Right hindlimb (tissue), 1 donor: ENCODE measurements around the gene CIB4.
A peak's percentile ranks its signal among the peaks of the same experiment; 100 is the strongest.

Experiments
- DNase-seq: peaks from one replicate; pipeline ENCODE4 v3.0.0-alpha.2; 2018

The CIB4 gene

DNA sequence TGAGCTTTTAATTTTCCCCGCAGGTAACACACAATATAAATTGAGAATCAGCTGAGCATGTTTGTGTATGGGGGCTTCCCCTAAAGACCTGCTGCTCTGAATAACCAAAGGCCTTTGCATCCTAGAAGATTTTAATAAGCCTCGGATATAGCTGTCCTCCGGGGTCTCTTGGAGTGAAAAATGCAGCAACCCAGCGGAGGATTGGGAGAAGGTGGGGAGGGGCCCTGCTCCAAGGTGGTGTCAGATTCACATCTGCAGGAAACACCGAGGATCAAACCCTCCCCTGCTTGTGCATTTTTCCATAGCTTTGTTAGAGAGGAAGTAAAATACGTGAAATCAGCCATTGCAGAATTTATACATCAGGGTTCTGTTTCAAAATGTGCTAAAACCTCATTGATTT, 100.2 kb downstream of the CIB4 start:
- peak; percentile 12 for DNase-seq

DNA sequence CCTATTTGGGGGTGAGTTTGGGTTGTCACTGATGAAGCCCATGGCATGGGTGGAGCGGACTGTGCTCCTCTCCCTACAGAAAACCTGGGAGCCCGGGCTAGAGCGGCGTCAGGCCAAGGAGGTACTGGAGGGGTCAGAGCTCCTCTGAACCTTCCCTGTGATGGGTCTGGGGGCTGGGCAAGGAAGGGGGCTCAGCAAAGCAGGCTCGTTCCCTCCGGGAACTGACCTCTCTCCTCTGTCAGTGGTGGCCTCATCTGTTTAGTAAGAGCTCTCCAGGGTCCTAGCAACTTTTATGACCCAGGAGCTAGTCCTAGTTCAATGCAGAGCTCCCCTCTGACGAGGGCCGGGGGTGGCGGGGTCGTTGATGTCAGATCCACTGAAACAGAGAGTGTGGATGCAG, 100.9 kb downstream of the CIB4 start:
- peak; percentile 2 for DNase-seq

DNA sequence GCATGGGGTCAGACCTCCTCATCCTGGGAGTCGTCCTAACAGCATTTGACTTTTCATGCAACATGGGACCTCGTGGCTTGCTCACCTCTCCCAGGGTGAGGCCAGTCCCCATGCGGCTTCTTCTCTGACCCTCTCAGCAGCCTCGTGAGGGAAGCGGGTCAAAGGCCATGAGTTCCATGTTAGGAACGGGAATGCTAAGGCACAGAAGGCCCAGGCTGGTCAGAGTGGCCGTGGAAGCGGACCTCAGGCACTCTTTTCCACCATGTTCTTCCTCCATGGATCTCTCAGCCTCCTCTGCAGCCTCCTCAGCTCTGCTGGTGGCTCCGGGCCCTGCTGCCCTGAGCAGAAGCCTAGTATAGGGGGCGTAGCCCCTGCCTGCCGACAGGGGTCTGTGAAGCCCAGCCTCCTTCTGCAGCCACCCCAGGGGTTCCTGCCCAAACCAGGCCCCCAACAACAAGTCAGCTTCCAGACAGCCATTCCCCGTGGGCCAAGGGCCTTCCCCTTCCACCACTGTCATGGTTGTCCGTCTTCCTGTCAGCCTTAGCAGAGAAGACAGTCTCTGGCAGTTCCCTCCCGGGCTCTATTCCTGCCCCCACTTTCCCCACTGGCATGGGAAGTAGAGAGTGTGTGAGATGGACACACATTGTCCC, 103.2 kb downstream of the CIB4 start:
- no peak for DNase-seq

DNA sequence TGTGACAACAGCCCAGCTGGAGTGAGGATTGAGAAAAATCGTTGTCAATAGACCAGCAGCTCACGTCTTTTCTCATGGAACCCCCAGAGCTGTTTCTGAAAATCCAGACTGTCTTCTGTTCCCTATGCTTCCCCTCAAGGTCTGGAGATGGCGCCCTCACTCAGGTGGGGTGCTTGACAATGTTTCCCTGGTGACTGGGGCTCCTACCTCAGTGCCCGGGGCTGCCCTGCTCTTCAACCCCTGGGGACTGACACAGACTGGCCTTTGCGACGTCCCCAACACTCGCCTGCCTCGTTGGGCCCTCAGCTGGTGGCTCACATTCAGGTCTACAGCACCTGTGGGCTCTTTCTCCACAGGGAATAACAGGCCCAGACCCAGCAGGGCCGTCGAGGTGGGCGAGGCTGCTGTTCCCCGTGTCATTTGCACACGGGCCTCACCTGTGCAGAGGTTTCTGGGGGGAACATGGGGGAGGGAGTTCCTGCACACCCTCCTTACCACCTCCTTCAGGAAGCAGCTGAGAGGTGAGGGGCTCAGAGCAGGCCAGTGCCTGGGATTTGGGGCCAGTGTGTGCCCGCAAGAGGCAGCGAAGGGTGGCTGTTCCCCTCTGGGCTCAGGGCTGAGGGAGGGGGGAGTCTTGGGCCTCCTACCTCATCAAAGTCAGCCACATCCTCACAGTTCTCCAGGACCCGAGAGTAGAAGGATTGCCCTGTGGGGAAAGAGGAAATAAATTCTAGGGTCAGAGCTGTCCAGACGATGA, 103.9 kb downstream of the CIB4 start:
- no peak for DNase-seq

DNA sequence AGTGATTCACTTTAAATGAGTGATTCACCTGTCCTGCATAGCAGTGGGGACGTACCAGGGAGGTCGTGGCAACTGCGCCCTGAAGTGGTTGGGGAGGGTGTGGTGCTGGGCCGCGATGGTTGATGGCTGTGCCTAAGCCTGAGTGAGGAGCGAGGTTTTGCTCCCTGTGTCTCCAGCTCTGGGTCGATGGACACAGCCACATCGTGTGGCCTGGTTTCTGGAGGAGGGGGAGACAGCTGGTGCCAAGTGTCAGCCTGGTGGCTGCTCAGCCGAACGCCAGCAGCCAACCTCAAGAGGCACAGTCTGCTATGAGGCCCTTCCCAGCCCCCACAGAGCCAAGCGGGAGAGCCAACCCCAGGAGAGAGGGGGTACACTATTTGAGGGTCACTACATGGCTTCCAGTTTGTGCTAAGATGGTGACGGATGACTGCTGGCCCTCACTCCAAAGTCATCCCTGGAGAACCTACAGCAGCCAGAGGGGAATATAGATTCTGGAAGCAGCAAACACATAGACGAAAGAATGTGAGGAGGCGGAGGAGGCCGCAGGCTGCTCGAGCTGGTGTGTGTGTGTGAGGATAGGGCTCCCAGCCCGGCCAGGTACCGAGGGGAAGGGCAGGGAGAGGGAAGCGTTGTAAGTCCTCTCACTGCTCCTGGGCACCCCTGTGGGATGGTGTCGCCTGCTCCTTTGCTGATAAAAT, 104.6 kb downstream of the CIB4 start:
- DNase-seq: no peak

DNA sequence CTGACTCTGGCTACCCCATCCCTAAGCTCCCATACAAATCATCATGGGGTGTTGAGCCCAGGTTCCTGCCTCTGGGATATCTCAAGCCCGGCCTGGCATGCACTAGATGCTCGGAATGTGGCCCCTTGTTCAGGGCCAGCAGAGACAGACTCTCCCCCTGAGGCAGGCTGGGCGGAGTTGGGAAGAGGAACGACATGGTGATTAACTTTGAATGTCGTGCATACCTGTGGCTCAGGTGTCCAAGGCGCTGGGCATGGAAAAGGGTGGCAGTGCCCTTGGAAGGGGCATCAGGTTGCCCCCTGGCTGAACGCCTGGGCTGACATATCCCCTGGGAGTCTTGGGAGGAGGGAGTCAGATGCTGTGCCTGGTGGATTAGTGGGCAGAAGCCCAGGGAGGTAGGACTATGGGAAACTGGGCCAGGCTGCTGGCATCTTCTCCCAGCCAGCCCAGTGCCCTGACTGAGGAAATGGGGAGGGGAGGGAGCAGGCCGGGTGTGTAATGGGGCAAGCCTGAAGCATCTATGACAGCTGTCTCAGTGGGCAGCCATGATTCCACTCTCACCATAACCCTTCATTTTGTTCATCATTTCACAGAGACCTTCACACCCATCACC, 105.4 kb downstream of the CIB4 start:
- peak; percentile 4 for DNase-seq

DNA sequence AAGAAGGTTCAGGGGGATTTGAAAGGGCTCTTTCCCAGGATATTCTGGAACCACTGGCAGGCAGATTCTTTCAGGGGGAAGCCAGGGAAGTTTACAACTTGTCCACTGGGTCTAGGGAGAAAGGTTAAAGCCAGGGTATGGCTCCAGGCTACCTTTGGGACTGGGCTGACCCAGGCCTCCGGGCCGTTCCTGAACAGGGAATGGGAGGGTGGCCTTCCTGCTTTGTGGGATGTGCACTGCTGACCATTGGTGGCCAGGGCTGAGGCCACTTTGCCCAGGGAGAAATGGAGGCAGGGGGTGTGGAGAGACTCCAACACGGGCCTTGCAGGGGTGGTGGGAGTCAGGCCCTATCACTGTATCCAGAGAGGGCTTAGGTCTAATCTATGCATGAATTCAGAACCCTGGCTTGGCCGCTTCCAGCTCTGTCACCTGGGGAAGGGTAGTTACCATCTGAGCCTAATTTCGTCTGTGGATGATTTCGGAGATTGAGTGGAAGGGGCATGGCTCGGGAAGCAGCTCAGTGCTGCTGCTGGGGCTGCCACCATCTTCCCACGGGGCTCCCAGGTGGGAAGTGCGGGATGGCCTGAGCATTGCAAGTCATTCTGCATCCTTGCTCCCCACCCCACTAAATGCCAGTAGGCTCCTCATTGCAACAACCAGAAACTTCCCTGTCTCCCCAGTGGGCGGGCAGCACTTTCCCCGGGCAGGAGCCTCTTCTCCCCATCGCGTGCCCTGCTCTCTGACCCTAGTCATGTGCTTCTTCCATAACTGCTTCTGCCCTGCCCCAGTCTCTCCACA, 106.1 kb downstream of the CIB4 start:
- peak; percentile 12 for DNase-seq

DNA sequence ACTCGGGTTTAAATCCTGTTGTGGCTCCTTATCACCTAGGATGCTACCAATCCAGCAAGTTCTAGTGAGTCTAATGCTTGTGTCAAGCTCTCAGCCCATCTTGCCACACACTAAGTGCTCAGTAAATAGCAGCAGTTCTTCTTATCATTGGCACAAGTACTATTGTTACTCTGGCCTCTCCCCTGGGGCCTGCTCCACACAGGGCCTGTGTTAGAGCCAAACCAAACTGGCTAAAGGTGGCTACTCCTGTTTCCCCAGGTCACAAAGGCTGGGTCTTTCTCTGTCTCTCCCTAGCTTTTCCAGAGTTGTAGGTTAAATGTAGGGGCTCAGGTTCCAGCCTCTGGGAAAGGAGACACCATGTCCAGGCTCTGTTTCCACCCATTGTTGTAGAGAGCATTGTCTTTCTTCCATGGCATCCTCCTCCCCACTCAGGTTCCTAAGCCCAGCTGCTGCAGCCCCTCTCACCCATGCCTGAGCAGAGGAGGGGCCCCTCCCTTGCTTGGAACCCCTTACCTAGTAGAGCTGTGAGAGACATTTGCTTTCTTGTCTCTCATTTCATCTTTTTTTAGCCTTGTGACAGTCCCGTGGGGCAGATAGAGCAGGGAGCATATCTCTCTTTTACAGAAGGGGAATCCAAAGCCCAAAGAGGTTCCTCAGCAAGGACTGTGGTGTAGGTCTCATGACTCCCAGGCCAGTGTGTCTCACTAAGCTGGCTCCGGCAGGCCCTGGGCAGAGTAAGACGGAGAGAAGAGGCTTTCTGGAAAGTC, 106.9 kb downstream of the CIB4 start:
- peak; percentile 8 for DNase-seq

DNA sequence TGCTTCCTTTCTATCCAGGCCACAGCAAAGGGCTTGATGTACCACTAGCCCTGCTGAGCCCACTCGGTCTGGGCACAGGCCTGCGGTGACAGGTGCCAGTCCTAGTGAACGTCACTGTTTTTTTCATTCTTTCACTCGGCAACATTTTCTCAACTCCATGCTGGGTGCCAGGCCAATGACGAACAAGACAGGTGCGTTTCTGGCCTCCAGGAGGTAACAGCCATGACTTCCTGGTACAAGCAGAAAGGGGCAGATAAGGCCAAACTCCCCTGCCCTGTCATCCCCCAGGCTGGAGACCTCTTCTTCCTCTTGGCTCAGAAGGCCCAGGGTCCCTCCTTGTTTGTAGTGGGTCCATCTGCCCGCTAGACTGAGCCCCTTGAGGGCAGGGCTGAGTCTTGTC, 107.5 kb downstream of the CIB4 start:
- no peak for DNase-seq

DNA sequence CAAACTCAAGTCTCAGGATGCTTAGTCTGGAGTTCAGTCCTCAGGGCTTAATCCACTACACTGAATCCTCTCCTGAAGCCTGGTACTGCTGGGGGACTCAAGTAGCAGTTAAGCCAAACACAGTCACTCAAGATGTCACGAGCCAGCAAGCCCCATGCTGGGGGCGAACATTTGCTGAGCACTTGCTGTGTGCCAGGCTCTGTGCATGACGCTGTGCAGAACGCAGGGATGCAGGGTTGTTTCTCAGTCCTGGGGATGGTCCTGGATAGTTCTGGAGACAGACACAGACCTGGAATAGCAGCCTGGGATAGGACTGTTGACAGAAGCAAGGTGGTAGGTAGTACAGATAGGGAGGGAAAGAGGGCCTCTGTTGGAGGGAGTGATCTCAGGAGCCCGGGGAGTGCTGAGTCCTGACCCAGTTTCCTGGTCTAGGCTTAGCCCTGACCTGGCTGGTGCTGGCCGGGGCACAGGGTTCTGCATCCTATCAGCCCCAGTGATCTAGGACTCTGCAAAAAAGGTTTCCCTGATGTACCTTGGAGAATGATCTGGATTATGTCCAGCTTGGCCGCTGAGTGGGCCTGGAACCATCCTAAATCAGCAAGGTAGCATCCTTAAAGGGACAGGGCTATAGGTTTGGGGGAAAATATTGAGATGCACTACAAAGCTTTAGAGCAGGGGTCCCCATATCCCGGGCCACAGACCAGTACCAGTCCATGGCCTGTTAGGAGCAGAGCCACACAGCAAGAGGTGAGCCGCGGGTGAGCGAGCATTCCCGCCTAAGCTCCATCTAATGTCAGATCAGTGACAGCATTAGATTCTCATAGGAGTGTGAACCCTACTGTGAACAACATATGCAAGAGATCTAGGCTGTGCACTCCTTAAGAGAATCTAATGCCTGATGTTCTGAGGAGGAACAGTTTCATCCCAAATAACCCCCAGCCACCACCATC, 108.6 kb downstream of the CIB4 start:
- peak; percentile 6 for DNase-seq
